Activated naive CD8-positive, alpha-beta T cell treated with anti-CD3 and anti-CD28 coated beads, Interleukin-2, amount 50 U/mL, for 24 hours (primary cell): ENCODE measurements around the gene SLC39A11.
"Not testable (repeated sequence)": the region's sequence is repeated elsewhere in the genome, so short reads cannot be mapped to it uniquely, and the experiment has no call there.

Source experiments
- ATAC-seq: fragments of 150-1000 bp; cut with Tn5 transposase; one replicate; pipeline ENCODE4 v1.10.0; 2021
- DNase-seq: peaks from one replicate; pipeline ENCODE4 v3.0.0; 2021
- H3K27ac Mint-ChIP-seq: one replicate; pipeline ENCODE4 v1.8.0; 2021; ENCODE audit warnings: mild to moderate bottlenecking, mixed read lengths
- H3K27me3 Mint-ChIP-seq: one replicate; pipeline ENCODE4 v1.8.0; 2021; ENCODE audit warnings: mixed read lengths
- H3K36me3 Mint-ChIP-seq: one replicate; pipeline ENCODE4 v1.8.0; 2021; ENCODE audit warnings: low read depth, mixed read lengths
- H3K4me1 Mint-ChIP-seq: one replicate; pipeline ENCODE4 v1.8.0; 2021; ENCODE audit warnings: mixed read lengths
- H3K4me3 Mint-ChIP-seq: one replicate; pipeline ENCODE4 v1.8.0; 2021; ENCODE audit warnings: mild to moderate bottlenecking, moderate library complexity, mixed read lengths
- H3K9me3 Mint-ChIP-seq: one replicate; pipeline ENCODE4 v1.8.0; 2021; ENCODE audit warnings: mixed read lengths

SLC39A11 gene

GRCh38 chr17:72654706-72655105, 437.8 kb downstream of the SLC39A11 start:
- H3K4me3 Mint-ChIP-seq: no peak overlapping the region
- ATAC-seq: no peak

GRCh38 chr17:72651988-72652387, 440.5 kb downstream of the SLC39A11 start:
- Mint-ChIP-seq H3K4me3 (no peak overlapping the region), H3K9me3 (no peaks in the 10 kb centered on the region), H3K27me3 (no peaks in the 10 kb centered on the region), H3K4me1 (no peaks in the 10 kb centered on the region), H3K36me3 (peaks cover 3% of the 10 kb centered on the region), H3K27ac (no peak overlapping the region)
- DNase-seq (no peak), ATAC-seq (no peak)

More at GRCh38 chr17:72654706-72655105, 437.8 kb downstream of the SLC39A11 start:
- no peak overlapping the region for H3K27ac Mint-ChIP-seq
- no peaks in the 10 kb centered on the region for H3K36me3 Mint-ChIP-seq
- no peak for DNase-seq
- no peaks in the 10 kb centered on the region for H3K9me3 Mint-ChIP-seq
- no peaks in the 10 kb centered on the region for H3K4me1 Mint-ChIP-seq
- no peaks in the 10 kb centered on the region for H3K27me3 Mint-ChIP-seq

- Mint-ChIP-seq H3K36me3 (peaks cover 5% of the 10 kb centered on the region), H3K4me3 (no peak overlapping the region), H3K9me3 (no peaks in the 10 kb centered on the region), H3K4me1 (no peaks in the 10 kb centered on the region), H3K27me3 (no peaks in the 10 kb centered on the region), H3K27ac (no peak overlapping the region)
- ATAC-seq: no peak
- DNase-seq: no peak
Observed at GRCh38 chr17:72648702-72649101, 443.8 kb downstream of the SLC39A11 start.

GRCh38 chr17:72646176-72646575, 446.3 kb downstream of the SLC39A11 start:
- Mint-ChIP-seq H3K36me3 (peaks cover 5% of the 10 kb centered on the region), H3K9me3 (no peaks in the 10 kb centered on the region), H3K27ac (no peak overlapping the region), H3K4me3 (no peak overlapping the region), H3K27me3 (peaks cover 2% of the 10 kb centered on the region), H3K4me1 (no peaks in the 10 kb centered on the region)
- ATAC-seq (no peak), DNase-seq (no peak)

- Mint-ChIP-seq H3K36me3 (peaks cover 5% of the 10 kb centered on the region), H3K4me1 (no peaks in the 10 kb centered on the region), H3K27me3 (peaks cover 7% of the 10 kb centered on the region), H3K27ac (no peak overlapping the region), H3K4me3 (no peak overlapping the region), H3K9me3 (no peaks in the 10 kb centered on the region)
- ATAC-seq (no peak), DNase-seq (no peak)
Observed at GRCh38 chr17:72644492-72644891, 448.0 kb downstream of the SLC39A11 start.

GRCh38 chr17:72643575-72644216, 448.8 kb downstream of the SLC39A11 start:
- peaks cover 7% of the 10 kb centered on the region for H3K27me3 Mint-ChIP-seq
- no peak overlapping the region for H3K4me3 Mint-ChIP-seq
- H3K4me1 Mint-ChIP-seq: no peaks in the 10 kb centered on the region
- H3K9me3 Mint-ChIP-seq: no peaks in the 10 kb centered on the region
- H3K36me3 Mint-ChIP-seq: peaks cover 5% of the 10 kb centered on the region
- ATAC-seq: no peak
- no peak overlapping the region for H3K27ac Mint-ChIP-seq
- DNase-seq: no peak

- ATAC-seq (peak; percentile 46), DNase-seq (no peak)
- Mint-ChIP-seq H3K27ac (no peak overlapping the region), H3K36me3 (peaks cover 5% of the 10 kb centered on the region), H3K9me3 (no peaks in the 10 kb centered on the region), H3K4me3 (no peak overlapping the region), H3K4me1 (no peaks in the 10 kb centered on the region), H3K27me3 (peaks cover 7% of the 10 kb centered on the region)
Observed at GRCh38 chr17:72642720-72643119, 449.8 kb downstream of the SLC39A11 start.

- Mint-ChIP-seq H3K27ac (no peak overlapping the region), H3K4me1 (no peaks in the 10 kb centered on the region), H3K9me3 (no peaks in the 10 kb centered on the region), H3K27me3 (peaks cover 7% of the 10 kb centered on the region), H3K36me3 (no peaks in the 10 kb centered on the region), H3K4me3 (no peak overlapping the region)
- no peak for DNase-seq
- no peak for ATAC-seq
Observed at GRCh38 chr17:72640415-72641165, 451.9 kb downstream of the SLC39A11 start.

- H3K27me3 Mint-ChIP-seq: peaks cover 7% of the 10 kb centered on the region
- no peak overlapping the region for H3K4me3 Mint-ChIP-seq
- H3K9me3 Mint-ChIP-seq: no peaks in the 10 kb centered on the region
- no peak overlapping the region for H3K27ac Mint-ChIP-seq
- ATAC-seq: no peak
- peaks cover 8% of the 10 kb centered on the region for H3K4me1 Mint-ChIP-seq
- no peaks in the 10 kb centered on the region for H3K36me3 Mint-ChIP-seq
- DNase-seq: no peak
Observed at GRCh38 chr17:72639711-72640110, 452.8 kb downstream of the SLC39A11 start.

- not testable (repeated sequence) for H3K27me3 Mint-ChIP-seq, H3K36me3 Mint-ChIP-seq, ATAC-seq, DNase-seq, H3K27ac Mint-ChIP-seq, H3K9me3 Mint-ChIP-seq, H3K4me3 Mint-ChIP-seq
- H3K4me1 Mint-ChIP-seq: peaks cover 13% of the 10 kb centered on the region
Observed at GRCh38 chr17:72638932-72639331, 453.6 kb downstream of the SLC39A11 start.

- no peaks in the 10 kb centered on the region for H3K9me3 Mint-ChIP-seq
- no peaks in the 10 kb centered on the region for H3K36me3 Mint-ChIP-seq
- no peak for ATAC-seq
- no peak overlapping the region for H3K4me3 Mint-ChIP-seq
- no peak for DNase-seq
- peaks cover 13% of the 10 kb centered on the region for H3K4me1 Mint-ChIP-seq
- H3K27ac Mint-ChIP-seq: no peak overlapping the region
- H3K27me3 Mint-ChIP-seq: no peaks in the 10 kb centered on the region
Observed at GRCh38 chr17:72635034-72635635, 457.4 kb downstream of the SLC39A11 start.

GRCh38 chr17:72634621-72635020, 457.9 kb downstream of the SLC39A11 start:
- Mint-ChIP-seq H3K27ac (peak overlapping the region; percentile 49), H3K9me3 (no peaks in the 10 kb centered on the region)

GRCh38 chr17:72631949-72632684, 460.4 kb downstream of the SLC39A11 start:
- ATAC-seq (no peak), DNase-seq (no peak)
- Mint-ChIP-seq H3K36me3 (no peaks in the 10 kb centered on the region), H3K9me3 (peaks cover 4% of the 10 kb centered on the region), H3K27ac (no peak overlapping the region), H3K27me3 (peaks cover 2% of the 10 kb centered on the region), H3K4me1 (peaks cover 13% of the 10 kb centered on the region), H3K4me3 (no peak overlapping the region)

More at GRCh38 chr17:72634621-72635020, 457.9 kb downstream of the SLC39A11 start:
- ATAC-seq (no peak), DNase-seq (no peak)
- peaks cover 13% of the 10 kb centered on the region for H3K4me1 Mint-ChIP-seq
- no peak overlapping the region for H3K4me3 Mint-ChIP-seq
- H3K27me3 Mint-ChIP-seq: no peaks in the 10 kb centered on the region
- no peaks in the 10 kb centered on the region for H3K36me3 Mint-ChIP-seq

GRCh38 chr17:72631568-72631948, 460.9 kb downstream of the SLC39A11 start:
- Mint-ChIP-seq H3K4me3 (no peak overlapping the region), H3K9me3 (peaks cover 8% of the 10 kb centered on the region), H3K4me1 (peaks cover 13% of the 10 kb centered on the region), H3K36me3 (no peaks in the 10 kb centered on the region), H3K27me3 (peaks cover 2% of the 10 kb centered on the region), H3K27ac (no peak overlapping the region)
- no peak for ATAC-seq
- no peak for DNase-seq
